GM21528 (cell line): Measurements from ENCODE around the gene TPP2.

Source experiments
- ATAC-seq: cut with Tn5 transposase; IDR thresholded peaks from one replicate; pipeline ENCODE4 v1.9.1; 2021; ENCODE audit warnings: mild to moderate bottlenecking, moderate library complexity; ENCODE audit not compliant: unreplicated experiment, low FRiP score

The TPP2 gene

DNA sequence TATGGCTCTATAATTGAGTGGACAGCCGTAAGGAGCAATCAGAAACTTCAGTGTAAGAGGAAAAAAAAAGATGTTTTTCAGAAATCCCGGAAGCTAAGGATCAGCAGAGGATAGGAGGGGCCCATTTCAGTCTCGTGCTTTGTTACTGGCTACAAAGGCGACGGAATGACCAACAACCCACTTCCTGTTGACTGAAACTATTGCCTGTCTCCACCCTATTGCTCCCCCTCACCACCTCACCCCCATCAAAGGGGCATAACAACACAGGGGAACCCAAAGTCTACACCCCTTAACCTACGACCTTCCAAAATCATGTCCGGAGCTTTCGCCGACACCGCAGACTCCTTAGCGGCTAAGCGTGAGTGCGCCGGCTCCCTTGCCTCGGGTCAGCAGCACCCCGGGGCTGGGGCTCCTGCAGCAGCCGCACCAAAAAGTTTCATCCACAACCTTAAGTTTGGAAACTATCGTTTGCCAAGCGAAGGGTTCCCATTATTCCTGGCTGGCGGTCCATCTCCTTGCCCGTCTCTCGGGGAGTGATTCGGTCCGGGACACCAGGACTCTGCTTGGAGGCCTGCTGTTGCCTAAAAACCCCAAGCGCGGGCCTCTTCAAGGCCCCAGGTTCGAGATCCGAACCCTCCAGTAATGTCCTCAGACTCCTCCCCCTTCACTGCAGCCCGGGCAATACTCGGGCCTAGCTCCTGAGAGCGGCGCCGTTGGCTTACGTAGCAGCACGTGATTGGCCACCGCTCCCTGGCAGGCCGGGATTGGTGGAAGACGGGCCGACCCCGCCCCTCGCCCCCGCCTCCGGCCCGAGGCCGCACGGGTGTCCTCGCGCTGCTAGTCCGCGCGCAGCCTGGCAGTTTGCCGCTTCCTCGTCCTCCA is at the start of gene TPP2:
Gene TPP2 (plus strand): TSS at position 840 of the 882 bp plus-strand sequence. CDS start 53 bp downstream, outside the sequence.
- peak; percentile 81 for ATAC-seq

DNA sequence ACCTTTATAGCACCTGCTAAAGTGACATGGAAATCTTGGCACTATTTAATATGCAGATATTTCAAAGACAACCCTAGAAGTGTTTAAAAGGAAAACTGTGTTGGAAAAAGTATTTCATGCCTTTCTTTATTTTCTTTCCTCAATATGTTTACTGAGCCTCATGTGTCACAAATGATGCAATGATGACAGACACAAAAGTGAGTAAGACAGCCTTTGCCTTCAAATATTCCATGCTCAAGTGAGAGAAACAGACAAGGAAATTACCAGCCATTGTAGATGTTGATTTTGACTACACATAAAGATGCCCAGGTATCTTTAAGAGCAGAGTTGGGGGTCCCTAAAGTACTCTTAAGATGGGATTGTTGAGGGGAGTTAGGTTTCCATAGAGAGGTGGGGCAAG is 48.0 kb upstream of the TPP2 start:
- ATAC-seq = no peak

DNA sequence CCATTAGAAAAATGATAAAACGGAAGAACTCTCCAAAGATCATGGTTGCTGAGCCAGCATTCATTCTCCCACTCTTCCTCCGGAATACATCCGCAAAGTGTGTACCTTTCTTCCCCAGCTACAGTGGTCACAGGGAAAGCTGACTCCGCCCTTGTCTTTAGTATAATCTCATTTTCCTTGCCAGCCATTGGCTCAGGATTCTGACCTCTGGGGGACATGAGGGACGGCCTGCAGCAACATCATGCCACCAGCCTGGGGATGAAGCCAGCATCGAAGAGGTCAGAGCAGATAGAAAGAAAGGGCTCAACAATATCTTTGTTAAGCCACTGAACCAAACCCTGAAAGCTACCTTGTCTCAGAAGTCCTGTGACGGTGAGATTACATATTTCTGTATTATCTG is 46.3 kb upstream of the TPP2 start:
- no peak for ATAC-seq

DNA sequence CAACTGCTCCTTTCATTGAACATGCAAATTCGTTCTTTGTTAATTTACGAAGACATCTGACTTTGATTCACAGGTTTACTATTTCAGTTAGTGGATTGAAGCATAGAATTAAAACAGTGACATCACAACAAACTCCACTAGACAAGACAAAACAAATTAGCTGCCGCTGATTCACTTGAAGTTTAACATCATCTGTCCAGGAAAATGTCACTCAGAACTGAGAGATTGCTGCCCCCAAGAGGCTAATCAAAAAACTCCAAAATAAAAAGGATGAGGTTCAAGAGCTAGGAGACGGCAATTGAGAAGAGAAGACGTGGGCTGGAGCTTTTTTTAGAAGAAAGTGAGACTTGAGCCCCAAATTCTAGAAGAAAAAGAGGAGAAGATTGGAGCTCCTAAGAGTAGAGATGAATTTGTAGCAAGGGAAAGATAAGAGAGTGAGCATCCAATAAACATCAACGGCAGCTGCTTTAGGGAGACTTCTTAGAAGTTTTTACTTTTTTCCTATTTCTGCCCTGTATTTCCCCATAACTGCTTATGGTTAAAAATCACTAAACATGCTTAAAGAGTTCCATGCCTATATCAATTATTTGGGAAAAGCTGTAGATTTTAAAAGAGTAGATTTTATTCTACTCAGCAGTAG is 40.8 kb upstream of the TPP2 start:
- ATAC-seq = no peak

DNA sequence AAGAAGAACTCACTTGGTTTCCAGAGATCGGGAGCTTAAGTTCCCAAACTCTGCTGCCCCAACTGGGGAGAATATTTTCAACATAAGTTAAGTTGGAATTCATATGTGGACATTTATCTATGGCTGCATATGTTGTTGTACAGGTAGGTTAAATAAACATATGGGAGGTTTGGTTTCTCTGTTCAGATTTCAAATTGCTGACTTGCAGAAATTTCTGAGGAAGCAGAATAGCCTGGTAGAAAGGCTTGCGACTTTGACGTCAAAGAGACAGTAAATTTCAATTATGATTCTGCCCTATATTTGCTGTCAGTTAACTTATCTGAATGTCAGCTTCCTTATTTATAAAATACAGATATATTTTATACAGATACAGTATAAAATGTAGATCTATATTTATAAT is 40.0 kb upstream of the TPP2 start:
- ATAC-seq = no peak

DNA sequence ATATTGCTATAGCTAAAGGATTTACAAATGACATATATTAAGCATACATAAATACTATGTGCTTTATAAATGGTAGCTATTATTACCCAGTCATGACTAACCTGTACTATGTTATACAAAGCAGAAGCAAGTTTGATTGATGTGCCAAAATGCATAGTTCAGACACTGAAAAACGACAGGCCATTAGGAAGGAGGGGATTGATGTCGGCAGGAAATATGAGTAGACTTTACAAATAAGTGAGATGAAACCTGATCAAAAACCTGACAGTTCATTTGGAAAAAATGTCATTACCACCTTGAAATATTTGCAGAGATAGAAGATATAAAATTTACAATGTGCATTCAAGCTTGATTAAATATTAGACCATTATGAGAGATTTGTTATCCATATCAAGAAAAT is 38.8 kb upstream of the TPP2 start:
- ATAC-seq = no peak

DNA sequence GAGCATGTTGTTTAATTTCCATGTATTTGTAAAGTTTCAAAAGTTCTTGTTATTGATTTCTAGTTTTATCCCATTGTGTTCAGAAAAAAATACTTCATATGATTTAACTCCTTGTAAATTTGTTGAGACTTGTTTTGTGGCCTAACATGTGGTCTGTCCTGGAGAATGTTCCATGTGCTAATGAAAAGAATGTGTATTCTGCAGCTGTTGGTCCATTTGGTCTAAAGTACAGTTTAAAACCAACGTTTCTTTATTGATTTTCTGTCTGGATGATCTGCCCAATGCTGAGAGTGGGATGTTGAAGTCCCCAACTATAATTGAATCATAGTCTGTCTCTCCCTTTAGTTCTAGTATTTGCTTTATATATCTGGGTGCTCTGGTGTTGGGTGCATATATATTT is 34.9 kb upstream of the TPP2 start:
- ATAC-seq = no peak

DNA sequence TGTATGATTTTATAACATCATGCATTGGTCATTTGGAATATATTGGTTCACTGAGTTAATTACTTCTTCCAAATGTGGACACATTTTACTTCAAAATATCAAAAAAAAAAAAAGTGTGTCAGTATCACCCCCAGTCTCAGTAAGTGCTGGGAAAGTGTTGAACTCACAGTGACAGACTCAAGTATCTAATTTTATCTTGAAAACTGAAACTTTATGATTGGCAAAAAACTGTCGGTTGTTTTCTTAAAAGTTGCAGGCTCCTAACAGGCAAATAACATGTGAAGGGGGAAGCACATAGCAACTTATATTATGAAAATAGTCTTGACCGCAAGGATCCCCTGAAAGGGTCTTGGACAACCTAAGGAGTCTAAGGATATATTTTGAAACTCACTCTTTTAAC is 33.5 kb upstream of the TPP2 start:
- ATAC-seq = no peak

DNA sequence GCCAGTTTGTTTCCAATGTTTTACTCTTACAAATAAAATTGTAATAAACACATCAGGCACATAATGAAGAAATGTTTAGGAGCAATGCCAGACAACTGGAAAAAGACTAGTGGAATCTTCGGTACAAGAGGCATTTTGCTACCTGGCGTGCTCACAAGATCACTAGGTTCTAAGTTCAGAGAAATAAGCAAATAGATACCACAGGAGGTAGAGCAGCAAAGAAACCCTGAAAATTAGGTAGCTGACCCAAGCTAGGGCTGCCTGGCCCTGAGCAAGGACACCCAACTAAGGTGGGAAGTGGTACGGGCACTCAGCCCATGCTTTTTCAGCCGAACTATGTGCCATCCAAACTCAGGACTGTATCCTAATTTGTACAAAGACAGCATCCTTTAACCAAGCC is 32.2 kb upstream of the TPP2 start:
- no peak for ATAC-seq

DNA sequence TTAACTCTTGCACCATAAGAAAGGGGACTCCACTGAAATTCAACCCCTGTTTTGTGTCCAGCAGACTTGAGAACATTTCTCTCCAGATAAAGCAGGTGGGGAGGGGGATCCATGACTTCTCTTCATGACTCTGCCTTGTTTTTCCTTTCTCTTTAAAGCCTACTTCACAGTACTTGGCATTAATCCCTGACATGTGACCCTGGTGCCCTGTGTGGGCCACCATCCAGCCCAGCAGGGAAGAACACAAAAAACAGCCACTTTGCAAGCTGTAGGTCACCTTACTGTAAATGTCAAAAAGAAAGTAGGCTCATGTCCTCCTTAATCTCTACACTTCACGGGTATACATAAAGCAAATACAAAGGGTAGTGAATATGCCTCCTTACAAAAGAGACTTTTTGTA is 30.3 kb upstream of the TPP2 start:
- no peak for ATAC-seq

DNA sequence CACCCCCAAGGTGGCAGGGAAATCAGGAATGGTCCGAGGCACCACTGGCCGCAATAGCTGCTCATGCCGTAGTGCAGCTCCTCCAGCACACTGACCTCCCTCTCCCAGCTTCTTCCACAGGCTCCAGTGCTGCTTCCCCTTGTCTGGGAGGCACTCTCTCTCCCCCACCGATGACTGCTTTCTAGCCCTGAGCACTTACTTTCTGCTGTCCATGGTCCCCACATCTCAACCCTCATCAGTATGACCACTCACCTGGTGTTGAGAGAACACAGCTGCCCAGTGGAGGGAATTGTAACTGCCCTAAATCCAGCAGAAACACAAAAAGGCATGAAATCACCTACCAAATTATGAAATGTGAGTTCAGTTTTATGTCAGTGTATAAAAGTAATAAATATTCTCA is 28.9 kb upstream of the TPP2 start:
- no peak for ATAC-seq

DNA sequence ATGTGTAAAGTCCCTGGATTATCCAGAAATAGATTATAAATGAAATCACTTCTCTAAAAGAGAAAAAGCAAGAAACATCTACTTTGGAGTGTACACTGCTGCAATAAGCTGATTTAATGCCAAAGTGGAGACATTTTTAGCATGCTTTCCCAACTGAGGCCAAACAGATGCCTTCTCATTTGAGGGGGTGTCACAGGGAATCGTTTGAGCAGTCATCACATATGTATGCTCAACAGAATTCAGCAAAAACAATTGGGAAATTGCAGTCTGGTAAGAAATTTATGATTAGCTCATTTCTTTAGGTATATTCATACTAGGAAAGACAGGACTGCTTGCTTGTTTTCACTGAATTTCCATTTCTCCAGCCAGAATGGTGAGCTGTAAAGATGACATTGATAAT is 27.3 kb upstream of the TPP2 start:
- ATAC-seq = no peak

DNA sequence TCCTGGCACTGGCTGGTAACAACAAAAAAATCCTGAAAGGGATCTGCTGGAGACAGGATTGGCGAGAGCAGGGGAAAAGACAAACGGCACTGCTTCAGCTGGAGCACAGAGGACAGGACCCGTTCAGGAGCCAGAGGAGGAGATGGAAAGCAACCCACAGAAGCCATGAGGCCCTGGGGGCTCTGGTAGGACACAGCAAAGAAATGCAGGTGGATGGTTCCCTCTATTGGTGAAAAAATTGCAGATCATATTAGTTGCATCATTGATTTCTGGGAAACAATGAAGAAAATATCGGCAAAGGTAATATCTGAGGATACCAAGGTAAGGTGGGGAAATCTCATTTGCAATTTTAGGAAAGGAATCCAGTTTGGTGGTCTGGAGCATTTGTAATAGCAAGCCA is 25.7 kb upstream of the TPP2 start:
- ATAC-seq = no peak

DNA sequence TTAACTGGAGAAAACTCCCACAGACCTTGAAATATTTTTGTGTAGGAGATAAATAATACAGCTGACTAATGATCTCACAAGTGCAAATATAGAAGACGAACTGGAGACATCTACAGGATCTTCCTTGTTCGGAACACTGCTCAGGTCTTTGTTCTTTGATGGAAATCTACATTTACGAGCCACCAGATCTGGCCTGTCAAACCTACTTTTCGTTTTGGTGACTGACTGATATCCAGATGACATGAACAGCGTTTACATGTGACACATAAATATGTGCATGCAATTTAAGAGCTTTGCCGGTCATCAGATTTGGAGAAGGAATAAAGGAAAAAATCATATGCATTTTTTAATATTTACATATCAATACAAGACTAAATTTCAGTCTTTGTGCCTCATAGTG is 24.5 kb upstream of the TPP2 start:
- no peak for ATAC-seq

DNA sequence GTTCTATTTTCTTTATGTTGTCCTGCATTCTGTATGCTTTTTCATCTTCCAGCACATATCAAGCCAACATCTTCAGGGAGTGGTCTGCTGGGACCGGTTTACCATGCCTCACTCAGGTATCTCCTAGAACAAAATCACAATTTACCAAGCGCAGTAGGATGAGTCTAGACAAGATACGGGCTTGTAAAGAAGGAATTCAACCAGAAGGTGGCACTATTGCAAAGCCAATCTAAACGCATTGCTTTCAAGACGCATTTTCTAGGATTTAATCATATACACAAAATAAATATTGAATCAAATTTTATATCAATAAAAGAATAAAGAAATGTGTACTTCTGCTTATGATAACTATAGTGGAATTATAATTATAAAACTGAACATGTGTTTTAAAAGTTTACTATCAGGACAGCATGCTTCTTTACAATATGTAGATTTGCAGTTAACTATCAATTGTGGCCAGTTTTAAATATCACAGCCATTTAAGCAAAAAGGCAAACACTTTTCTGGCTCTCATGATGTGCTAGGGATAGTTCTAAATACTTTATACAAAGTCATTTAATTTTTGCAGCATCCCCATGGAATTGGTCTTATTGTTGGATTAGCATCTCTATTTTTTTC is 16.1 kb upstream of the TPP2 start:
- peak; percentile 64 for ATAC-seq

DNA sequence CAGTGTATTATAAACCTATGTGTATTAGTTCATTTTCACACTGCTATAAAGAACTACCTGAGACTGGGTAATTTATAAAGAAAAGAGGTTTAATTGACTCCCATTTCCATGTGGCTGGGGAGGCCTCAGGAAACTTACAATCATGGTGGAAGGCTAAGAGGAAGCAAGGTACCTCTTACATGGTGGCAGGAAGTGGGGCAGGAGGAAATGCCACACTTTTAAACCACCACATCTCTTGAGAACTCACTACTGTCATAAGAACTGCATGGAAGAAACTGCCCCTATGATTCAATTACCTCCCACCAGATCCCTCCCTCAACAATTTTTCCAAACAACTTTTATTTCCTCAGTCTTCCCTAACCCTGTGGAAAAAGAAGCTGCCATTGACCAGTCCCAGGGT is 14.5 kb upstream of the TPP2 start:
- no peak for ATAC-seq

DNA sequence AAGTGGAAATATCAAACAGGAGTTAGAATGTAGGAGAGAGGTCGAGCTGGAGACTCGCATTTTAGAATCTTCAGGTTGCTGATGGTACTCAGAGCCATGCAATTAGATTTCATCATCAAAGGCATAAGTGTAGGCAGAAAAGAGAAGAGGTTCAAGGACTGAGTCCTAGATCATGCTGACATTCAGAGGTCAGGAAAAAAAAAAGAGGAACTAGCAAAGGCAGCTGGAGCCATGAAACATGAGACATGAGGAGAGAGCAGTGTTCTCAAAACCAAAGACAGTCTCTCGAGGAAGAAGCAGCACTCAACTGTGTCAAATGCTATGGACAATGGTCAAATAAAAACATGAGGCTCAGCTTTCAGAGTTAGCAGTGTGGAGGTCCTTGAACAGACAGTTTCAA is 12.4 kb upstream of the TPP2 start:
- peak; percentile 54 for ATAC-seq

DNA sequence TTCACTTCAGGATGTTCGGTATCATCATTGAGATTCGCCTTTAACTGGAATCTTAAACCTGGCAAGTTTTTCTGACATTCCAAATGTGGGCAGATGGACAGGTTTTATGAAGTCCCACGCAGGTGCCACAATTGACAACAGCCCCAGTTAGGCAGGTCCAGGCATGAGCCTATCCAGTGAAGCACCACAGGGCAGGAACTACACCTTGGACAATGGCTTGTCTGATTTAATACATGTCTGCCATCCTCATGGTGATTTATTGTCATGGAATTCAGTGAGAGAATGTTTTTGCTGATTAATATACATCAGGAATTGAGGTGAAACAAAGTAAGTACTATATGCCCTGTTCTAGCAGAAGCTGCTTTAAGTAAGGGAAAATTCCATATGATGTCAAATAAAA is 10.2 kb upstream of the TPP2 start:
- ATAC-seq = no peak

DNA sequence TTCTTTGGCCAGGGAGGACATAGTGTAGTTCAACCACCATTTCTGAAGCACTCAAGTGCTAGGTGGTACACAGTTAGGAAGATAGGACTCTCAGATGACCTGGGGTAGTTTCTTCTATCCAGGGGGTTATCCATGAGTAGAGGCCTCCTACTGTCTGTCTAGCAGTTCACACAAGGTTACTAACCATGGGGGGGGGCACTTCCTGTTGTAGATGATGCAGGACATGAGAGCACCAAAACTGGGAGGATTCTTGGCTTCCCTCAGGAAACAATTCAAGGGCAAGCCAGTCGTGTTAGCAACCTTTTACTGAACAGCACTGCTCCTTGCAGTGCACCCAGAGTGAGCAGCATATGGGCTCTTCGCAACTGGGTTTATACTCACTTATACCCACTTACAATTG is 8.9 kb upstream of the TPP2 start:
- no peak for ATAC-seq

DNA sequence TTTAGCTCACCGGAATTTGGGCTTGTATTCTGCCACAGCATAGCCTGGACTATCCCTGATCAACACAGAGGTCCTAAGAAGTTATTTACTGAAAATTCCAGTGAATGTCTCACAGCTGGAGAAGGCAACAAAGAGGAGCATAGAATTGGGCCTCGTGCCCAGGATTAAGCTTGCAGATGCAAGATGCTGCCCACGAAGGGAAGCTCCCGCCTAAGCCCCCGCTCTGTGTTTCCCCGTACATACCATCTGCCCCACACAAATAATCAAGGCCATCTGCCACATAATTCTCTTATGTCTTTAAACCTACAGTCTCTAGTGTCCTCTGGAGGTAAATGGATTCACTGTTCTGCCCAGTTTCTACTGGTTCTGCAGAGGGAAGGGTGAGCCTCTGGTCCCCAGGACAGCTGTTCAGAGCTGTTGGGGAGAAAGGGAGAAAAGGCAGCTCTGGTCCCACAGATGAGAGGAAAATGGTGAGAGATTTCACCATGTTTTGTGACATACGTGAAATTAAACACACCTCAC is 7.4 kb upstream of the TPP2 start:
- ATAC-seq = no peak

DNA sequence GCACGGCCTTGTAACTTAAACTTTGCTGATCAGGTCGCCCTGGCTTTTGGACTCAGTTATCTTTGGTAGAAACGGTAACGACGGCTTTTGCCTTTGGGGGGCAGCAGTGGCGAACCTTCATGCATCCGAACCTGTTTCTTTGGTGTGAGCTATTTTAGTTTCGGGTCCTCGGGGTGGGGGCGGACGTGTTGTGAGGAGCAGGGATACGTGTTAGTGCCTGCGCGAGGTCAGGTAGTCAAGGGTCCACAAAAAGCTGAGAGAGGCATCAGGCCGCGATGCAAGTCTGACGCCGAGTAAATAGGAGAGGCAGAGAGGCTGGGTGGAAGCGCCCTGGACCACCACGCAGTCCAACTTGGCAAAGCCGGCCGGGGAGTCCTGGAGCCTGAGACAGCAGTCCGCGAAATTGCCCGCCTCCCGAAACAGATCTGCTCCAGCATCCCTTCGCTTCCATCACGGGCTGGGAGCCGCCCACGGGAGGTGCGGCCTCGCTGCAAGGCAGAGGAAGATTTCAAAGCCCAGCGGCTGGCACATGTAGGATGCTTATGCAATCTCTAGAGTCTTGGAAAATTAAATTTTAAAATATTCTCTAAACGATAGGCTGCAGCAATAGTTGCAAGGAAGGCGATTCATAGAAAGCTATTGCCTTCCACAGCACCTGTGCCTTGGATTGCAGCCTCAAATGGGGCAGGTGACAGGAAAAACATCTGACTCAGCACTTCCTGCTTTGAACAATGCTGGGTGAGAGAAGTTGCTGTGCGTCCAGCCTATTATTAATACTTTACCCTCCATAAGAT is 4.6 kb upstream of the TPP2 start:
- peak; percentile 45 for ATAC-seq
